HPDE6-E6E7 (cell line): Measurements from ENCODE around the gene HLCS.

Experiments
- DNase-seq: peaks from one replicate; pipeline ENCODE4 v3.0.0; 2011; ENCODE audit warnings: missing footprints; ENCODE audit errors: extremely low spot score

HLCS gene

DNA sequence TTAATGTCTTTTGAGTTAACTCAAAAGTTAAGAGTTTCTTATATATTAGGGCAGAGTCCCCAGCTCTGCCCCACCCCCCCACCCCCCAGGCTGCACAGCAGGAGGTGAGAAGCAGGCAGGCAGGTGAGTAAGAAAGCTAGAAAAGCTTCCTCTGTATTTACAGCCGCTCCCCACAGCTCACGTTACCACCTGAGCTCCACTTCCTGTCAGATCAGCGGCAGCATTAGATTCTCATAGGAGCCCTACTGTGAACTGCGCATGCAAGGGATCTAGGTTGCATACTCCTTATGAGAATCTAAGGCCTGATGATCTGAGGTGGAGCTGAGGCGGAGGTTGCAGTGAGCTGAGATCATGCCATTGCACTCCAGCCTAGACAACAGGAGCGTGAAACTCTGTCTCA is 185.6 kb downstream of the HLCS start:
- DNase-seq, result no peak

DNA sequence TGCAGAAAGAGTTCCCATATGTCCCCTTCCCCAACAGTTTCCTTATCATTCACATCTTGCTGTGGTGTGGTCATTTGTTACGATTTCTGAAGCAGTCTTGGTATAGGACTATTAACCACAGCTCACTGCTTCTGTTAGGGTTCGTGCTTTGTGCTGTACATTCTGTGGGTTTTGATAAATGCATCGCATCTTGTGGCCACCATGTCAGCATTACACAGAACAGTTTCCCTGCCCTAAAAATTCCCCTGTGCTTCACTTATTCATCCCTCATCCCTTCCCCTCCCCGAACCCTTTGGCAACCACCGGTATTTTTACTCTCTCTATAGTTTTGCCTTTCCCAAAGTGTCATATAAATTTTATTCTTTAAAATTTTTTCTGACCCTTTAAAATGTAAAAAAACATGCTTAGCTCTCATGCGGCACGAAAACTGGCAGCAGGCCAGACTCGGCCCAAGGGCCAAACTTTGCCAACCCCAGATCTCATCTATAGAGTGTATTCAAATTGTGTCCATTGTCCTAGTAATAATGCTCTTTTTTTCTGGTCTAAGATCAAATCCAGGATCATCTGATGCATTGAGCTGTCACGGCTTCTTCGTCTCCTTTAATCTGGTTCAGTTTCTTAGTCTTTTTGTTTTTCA is 189.4 kb downstream of the HLCS start:
- no peak for DNase-seq

DNA sequence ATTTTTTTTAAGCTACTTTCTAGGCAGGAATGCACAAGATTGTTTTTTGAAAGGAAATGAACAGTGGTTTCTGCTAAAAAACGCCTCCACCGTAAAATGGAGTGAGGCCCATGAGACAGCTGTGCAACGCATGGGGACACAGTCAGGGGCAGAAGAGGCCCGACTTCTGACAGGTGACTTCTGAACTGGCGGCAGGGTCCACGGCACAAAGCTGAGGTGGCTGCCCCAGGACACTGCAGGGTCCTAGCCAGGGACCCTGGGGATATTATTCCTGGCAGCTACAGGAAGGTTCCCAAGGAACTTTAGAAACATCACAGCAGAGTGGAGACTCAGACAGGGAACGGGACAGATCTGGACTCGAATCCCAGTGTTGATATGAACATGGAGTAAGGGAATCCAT is 192.5 kb downstream of the HLCS start:
- no peak for DNase-seq

DNA sequence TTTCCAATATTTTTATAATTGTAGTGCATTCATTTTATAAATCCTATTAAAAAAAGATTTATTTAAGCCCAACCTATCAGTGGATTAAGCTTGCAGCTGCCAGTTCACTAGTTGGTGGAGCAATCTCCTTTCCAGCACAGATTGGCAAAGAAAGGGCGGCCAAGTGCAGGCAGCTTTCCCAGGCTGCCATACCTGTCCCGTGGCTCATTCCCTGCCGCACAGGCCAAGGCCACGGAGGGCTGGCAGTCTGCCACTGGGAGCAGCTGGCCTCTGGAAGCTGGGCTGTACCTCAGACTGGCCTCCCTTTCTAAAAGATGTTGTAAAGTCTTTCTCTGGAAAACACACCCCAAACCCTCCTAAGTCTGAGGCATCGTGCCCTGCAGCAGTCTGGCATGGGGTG is 193.4 kb downstream of the HLCS start:
- DNase-seq, result peak; percentile 49

DNA sequence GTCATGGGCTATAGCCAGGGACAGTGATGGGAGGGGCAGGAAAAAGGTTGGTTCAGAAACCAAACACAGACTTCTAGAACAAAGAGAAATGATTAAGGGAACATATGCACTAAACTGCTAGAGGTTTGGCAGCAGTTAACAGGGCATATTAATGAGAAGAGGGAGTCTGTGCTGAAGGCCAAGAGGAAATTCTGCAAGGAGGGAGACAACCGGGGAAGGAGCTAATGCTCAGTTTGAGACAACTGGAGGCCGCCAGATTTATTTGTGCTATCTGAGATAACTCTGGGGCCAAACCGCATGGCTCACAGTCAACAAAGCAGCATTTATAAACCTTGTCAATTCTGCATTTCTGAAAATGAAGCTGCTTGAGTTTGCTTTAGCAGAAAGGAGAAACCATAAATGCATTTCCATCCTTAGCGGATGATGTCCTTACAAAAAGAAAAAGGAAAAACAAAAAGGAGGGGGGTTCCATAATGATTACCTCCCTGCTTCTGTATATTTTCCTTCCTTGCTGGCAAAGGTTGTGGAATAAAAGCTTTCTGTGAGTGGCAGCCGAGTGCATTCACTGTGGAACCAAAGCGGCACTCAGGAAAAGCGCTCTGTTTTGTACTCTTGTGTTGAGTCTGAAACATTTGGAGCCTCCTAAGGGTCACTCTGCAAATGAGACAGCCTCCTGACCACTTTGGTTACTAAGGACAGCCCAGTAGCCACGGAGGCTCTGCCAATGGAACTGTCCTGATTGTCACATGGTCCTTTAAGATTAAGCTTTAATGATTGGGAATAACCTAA is 197.2 kb downstream of the HLCS start:
- DNase-seq, result no peak

DNA sequence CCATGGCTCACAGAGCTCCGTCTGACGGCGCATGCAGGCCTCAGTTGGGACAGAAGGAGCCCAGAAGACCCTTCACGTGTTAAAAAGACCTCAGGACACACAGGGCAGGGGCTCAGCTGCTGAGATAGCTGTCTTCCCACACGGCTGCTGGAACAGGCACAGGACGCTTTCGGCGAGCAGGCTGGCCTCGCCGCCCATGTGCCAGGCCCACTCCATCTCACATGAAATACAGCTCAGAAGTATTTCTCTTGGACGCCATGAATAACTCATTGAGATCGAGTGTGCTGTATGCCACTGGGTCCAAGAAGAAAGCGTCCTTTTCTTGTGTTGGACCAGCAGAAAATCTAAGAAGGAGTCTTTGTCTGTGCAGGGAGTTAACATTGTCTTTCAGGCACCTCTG is 198.0 kb downstream of the HLCS start:
- no peak for DNase-seq

DNA sequence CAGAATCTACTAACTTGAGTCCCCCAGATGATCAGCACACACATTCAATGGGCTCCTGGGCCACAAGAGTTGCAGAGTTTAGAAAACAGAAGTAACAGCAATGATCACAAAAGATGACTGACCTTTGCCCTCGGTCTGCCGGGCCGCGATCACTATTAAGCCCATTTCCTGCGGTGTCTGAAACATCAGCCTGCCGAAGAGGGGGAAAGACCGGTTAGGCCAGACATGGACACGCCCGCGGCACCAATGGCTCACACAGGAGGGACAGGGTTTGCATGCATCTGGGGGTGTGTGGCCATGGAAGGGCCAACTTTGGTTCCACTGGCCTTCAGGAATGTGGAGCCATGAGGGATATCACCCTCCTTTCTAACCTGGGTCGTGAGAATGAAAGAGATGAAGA is 199.4 kb downstream of the HLCS start:
- no peak for DNase-seq

DNA sequence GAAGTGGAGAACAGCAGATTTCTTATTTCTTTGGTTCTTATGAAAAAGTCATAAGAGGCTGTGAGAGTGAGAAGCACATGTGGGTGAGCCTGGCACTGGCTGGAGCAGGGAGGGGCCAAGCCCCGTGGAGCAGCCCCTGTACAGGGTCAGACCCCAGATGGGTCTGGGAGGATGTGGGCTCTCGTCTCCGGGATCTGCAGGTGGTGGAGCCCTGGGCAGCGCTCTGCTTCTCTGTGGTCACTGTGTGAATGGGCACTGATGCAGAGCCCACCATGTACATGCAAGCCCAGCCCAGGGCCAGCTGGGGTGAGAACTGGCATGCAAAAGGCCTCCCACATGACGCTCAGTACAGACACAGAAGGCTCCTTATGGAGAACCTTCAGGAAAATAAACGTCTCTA is 200.0 kb downstream of the HLCS start:
- no peak for DNase-seq

DNA sequence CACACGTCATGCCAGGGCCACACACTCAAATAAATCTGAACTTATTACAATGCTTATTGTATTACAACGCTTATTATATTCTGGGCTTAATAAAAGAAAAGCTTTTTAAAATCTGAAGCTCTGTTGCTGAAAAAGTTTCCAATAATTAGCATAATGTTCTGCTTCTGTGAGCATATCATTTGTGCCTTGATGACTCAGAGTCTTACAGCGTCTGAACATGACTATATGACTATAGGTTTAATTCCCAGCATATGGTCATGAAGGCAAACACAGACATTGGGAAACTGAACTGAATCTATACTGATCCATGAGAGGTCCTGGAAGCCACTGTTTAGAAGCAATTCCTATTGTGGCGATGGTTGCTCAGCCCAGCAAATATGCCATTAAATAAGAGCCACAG is 201.2 kb downstream of the HLCS start:
- DNase-seq, result no peak

DNA sequence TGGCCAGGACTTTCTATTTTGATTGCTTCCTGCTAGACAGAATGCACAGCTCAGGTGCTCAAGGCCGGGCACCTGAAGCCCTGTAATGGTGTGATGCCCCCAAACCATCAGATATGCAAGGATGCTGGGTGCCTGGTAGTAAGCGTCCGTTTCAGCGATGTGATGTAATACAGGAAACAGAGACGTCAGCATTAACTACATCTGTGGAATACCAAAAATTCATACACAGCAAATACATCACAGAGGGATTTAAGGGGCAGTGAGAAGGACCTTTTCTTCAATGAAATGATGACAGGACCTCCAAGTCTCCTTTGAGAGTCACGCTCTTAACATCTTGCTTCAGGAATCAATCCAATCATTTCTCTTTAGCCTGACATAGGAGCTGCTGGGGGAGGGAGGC is 203.2 kb downstream of the HLCS start:
- DNase-seq, result no peak

DNA sequence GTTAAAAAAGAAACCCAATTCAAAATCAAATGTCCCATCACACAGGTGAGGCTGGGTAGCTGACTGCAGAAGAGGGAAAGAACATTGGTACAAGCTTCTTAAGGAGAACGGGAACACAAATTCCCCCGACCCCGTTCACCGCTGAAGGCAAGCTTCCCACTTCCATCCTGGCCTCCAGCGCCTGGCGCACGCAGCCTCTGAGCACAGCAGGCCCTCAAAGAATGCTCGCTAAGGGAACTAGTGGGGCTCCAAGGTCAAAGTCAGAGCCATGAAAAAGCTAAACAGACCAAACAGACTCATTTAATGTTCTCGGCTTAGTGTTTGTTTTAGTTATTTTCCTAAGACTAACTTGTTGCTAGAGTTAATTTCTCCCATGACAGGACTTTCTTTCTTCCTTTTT is 203.8 kb downstream of the HLCS start:
- no peak for DNase-seq

DNA sequence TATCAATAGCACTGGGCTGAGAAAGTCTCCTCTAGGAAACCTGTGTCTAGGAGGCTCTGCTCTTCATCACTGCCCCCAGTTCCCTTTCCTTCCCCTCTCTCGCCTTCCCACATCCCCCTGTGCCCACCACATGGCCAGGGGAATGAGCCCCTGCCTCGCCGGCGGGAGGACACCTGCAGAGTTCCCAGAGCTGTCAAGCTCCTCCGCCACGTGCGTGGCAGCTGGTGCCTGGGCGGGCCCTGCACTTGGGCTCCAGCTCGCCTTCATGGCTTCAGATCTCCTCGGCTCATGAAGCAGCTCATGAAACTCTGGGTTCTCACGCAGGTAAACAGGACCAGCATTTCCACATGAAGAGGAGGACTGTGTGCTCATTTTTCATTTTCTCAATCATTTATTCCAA is 204.8 kb downstream of the HLCS start:
- no peak for DNase-seq

DNA sequence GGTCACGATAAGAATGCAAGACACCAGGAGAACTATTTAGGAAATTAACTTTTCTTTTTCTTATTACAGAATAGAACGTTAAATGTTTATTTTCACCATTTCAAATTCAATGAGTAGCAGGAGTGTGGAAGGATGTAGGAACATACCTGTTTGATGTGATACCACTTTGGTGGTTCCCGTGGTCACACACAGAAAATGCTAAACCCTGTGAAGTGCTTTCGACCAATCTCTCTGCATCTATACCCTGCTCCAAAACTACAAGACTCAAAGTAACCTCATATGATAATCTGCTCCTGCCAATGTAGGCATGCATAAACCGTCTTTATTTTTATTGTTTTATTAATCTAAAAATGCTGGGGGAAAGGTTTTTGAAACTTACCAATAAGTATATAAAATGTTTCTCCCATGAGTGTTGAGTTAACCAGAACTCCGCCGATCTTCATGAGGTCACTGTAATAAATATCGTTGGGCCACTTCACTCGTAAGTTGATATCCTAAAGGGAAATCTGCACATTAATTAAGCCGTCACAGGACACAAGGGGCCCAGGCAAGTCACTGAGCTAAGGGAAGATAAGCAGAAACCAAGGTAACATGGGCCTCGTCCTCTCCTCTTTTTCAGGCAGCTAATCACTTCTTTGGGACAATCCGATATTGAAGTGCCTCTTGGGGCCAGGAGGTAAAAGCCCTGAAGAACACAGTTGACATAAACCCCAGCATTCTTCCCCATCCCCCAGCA is 207.0 kb downstream of the HLCS start:
- DNase-seq, result no peak

DNA sequence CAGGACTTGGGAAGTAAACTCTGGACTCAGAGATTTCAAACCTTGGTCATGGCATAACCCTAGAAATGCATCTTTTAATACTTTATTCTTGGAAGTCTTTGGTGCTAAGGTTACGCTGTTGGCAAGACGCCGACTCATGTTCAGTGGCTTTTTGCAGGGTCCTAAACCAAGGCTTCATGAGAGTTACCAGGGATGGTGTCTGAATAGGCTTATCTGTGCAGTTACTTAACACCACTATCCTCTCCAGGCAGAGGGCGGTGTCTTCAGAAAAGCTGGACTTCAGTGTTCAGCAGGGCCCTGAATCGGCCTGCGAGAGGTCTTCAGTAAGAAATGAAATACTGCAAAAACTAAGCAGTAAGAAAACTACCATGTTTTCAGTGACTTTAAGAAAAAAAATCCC is 209.3 kb downstream of the HLCS start:
- DNase-seq, result no peak

DNA sequence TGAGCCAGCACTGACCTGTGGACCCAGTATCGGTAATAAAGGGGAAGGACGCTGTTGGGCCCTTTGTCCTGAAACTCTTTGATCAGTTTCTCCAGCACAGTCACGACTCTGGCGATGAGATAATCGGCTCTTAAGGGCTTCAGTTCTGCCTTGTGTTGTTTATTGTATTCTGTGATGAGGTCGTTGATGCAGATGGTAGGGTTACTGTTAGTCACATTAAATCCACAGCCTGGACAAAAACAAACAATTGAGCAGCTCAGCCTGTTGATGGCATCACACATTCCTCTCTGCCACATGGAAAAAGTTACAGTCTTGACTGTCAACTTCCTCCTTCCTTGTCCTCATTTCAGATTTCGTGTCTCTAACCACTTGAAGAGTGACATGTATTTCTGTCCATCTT is 209.9 kb downstream of the HLCS start:
- DNase-seq, result no peak

DNA sequence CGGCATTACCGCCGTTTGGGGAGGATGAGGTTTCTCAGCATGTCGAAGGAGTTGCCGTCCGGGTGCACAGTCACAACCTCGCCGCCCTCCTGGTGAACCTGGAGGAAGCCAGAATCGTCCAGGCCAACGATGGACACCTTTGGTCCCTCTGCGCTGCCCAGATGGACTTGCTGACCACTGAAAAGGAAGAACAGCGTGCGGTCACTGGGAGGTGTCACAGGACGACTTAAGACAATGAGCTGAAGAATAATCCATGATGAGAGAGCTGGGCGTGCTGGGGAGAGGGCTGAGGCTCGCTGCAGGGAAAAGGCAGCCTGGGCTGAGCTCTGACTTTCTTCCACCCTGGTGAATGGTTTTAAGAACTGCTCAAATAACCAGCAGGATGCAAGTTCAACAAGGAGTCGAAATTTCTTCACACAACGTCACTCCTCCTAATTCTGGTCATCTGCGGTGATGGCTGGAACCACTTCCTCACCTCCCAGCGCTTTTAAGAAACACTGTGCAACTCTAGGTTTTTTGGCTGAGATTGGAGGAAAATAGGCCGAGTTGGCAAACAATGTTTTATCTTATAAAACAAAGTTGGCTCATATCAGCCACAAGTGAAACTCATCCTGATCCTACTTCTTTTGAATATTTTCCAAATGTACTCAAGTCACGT is 212.1 kb downstream of the HLCS start:
- DNase-seq, result no peak

DNA sequence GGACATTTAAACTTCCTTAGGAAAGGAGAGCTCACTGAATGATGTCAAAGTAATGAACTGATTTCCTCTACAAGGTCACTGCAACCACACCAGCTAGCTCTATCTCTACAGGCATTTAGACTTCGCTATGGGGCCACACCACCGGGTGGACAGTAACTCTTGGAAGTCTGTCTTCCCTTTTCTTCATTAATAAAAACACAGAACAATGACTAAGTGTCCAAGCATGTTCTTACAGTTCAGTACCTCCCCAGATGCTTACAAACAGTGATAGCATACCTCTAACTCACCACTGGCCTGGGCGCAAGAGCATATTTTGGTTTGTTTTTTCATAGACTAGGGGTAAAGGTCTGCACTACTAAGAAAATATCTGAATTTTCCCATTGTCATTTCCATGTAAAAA is 212.9 kb downstream of the HLCS start:
- no peak for DNase-seq

DNA sequence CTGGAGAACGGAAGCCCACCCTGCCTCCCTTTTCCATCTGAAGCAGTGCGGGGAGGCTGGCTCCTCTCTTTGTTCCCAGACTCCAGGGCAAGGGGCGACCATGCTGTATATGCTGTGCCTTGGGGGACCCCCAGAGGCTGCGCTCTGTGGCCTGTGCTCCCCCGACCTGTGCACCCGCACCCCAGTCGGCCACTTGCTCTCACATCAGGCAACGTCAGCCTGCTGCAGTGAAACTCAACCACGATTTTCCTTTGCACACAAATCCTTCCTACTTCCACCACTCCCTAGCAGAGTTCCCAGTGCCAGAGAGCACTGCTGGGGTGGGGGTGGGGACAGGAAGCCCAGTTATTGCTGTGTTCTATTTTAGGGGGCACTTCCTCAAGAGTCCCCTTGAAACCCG is 215.1 kb downstream of the HLCS start:
- DNase-seq, result no peak

DNA sequence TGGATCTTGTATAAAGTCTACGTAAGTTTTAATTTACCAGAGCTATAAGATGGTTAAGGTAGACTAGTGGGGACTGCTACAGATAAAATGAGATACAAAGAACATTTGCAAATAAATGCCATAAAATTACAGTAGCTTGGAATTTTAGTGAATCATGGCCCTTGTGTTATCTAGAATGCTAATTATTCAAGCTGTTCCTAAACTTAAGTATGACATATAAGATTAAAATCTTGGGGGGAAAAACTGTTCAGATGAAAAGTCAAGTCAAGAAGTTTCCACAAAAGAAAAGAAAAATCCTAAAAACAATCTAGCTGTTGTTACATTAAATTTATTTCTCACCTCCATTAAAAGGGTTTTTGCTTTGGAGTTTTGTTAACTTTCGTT is 215.9 kb downstream of the HLCS start:
- DNase-seq, result no peak

DNA sequence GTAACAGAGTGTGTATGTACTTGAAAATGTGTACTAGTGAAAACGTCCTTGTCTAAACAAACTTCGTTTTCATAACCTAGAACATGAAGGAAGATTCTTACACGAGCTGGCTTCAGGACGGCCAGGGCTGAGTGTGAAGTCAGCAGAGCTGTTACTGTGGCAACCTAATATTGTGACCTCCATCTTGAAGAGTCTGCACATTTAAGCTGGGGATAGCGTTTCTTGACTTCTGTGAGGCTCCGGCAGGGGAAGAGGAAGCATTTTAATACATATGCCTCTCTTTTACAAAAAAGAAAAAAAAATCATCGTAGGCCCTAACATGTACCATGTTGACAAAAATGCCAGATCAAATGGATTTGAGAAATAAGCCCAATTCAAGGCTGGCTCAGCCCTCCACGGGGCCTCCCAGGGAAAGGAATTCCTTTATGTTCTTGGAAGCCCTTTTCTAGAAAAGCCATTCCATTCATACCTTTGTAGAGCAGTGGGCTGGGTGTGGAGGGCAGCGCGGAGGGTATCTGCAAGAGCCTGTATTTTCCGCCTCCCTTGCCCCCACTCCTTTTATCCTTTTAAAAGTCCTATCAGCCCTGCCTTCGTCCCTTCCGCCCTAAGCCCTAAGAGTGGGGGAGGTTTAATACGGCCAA is 216.4 kb downstream of the HLCS start:
- DNase-seq, result no peak

DNA sequence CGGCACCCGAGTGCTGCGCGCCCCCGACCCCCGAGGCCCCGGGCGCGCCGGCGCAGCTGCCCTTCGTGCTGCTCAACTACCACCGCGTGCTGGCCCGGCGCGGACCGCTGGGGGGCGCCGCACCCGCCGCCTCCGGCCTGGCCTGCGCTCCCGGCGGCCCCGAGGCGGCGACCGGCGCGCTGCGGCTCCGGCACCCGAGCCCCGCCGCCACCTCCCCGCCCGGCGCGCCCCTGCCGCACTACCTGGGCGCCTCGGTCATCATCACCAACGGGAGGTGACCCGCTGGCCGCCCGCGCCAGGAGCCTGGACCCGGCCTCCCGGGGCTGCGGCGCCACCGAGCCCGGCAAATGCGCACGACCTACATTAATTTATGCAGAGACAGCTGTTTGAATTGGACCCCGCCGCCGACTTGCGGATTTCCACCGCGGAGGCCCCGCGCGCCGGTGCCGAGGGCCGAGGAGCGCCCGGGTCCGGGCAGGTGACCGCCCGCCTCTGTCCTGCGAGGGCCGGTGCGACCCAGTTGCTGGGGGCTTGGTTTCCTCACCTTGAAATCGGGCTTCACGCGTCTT is 218.6 kb downstream of the HLCS start:
- DNase-seq, result peak; percentile 29
